GM19351 (cell line): Measurements from ENCODE around the gene MINDY4.

Experiments used
- ATAC-seq: cut with Tn5 transposase; IDR thresholded peaks from one replicate; pipeline ENCODE4 v1.9.1; 2021; ENCODE audit warnings: mild to moderate bottlenecking, moderate library complexity; ENCODE audit not compliant: unreplicated experiment

MINDY4 gene

GRCh38 chr7:30873207-30873606 is 102.0 kb downstream of the MINDY4 start:
- no peak for ATAC-seq

GRCh38 chr7:30873656-30874055 is 102.4 kb downstream of the MINDY4 start:
- no peak for ATAC-seq

GRCh38 chr7:30874656-30875302 is 103.6 kb downstream of the MINDY4 start:
- ATAC-seq = no peak

- ATAC-seq = no peak
Observed at GRCh38 chr7:30877015-30877769, 106.0 kb downstream of the MINDY4 start.

- no peak for ATAC-seq
Observed at GRCh38 chr7:30877993-30878392, 106.8 kb downstream of the MINDY4 start.

- no peak for ATAC-seq
Observed at GRCh38 chr7:30879139-30880124, 108.2 kb downstream of the MINDY4 start.

GRCh38 chr7:30880125-30880720 is 109.0 kb downstream of the MINDY4 start:
- no peak for ATAC-seq

- no peak for ATAC-seq
Observed at GRCh38 chr7:30880941-30881340, 109.7 kb downstream of the MINDY4 start.

GRCh38 chr7:30881448-30881847 is 110.2 kb downstream of the MINDY4 start:
- ATAC-seq = no peak

- no peak for ATAC-seq
Observed at GRCh38 chr7:30884881-30885280, 113.7 kb downstream of the MINDY4 start.

GRCh38 chr7:30886608-30887011 is 115.4 kb downstream of the MINDY4 start:
- ATAC-seq = no peak

GRCh38 chr7:30887464-30887872 is 116.3 kb downstream of the MINDY4 start:
- ATAC-seq = no peak

GRCh38 chr7:30888747-30889146 is 117.5 kb downstream of the MINDY4 start:
- ATAC-seq = no peak

- no peak for ATAC-seq
Observed at GRCh38 chr7:30890226-30890625, 119.0 kb downstream of the MINDY4 start.

GRCh38 chr7:30893357-30893756 is 122.1 kb downstream of the MINDY4 start:
- ATAC-seq = no peak

GRCh38 chr7:30894009-30894408 is 122.8 kb downstream of the MINDY4 start:
- no peak for ATAC-seq

GRCh38 chr7:30894866-30895605 is 123.8 kb downstream of the MINDY4 start:
- no peak for ATAC-seq

GRCh38 chr7:30896036-30896435 is 124.8 kb downstream of the MINDY4 start:
- ATAC-seq = no peak

GRCh38 chr7:30896783-30897637 is 125.8 kb downstream of the MINDY4 start:
- ATAC-seq = no peak
